ENCODE measurements around the gene EDRF1. TPM values are rescaled to one million over a fixed set of nuclear protein-coding genes. Genes with fewer than 3 reads are reported as not detected.

Gene EDRF1
- total RNA-seq, 2 donors from 2014 or later, result 22.4 to 29.8 TPM

DNA sequence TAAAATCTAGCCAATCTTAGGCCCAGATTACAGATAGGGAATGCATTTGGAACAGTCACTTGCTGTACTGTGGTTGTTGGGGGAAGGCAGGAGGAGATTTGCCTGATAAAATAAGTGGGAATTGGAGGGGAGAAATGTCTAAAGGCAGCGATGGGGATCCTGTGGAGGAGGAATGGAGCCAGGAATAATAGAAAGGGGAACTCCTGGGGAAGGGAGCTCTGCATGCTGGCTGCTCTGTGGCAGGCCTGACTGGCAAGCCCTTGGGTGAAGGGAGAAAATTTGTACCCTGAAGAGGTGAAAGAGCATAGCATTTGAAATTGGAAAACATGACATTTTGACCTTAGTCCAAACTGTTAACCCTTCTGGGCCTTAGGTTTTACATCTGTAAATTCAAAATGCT, 42.5 kb downstream of the EDRF1 start:
- Histone ChIP-seq H3K27me3 (no peaks in the 10 kb centered on the region), H3K9me3 (no peaks in the 10 kb centered on the region), H3K36me3 (replicated peaks in 1 of 2; ENCODE audit: insufficient read depth in 1 of 2, low read depth in 2 of 2) (peaks cover 0 to 29% of the 10 kb centered on the region in 2 donors), H3K4me3 (no peak overlapping the region), H3K27ac (no peak overlapping the region), H3K4me1 (peaks cover 13% of the 10 kb centered on the region)
- no peak for TF ChIP-seq POLR2A (IDR thresholded peaks at IDR 0.05)
- TF ChIP-seq, protein P1, sequence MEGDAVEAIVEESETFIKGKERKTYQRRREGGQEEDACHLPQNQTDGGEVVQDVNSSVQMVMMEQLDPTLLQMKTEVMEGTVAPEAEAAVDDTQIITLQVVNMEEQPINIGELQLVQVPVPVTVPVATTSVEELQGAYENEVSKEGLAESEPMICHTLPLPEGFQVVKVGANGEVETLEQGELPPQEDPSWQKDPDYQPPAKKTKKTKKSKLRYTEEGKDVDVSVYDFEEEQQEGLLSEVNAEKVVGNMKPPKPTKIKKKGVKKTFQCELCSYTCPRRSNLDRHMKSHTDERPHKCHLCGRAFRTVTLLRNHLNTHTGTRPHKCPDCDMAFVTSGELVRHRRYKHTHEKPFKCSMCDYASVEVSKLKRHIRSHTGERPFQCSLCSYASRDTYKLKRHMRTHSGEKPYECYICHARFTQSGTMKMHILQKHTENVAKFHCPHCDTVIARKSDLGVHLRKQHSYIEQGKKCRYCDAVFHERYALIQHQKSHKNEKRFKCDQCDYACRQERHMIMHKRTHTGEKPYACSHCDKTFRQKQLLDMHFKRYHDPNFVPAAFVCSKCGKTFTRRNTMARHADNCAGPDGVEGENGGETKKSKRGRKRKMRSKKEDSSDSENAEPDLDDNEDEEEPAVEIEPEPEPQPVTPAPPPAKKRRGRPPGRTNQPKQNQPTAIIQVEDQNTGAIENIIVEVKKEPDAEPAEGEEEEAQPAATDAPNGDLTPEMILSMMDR (IDR thresholded peaks at IDR 0.05), result no peak
- ATAC-seq (no peak), DNase-seq (no peak)
- intact Hi-C loops (cut with DNase I), result no loop called here
- 75 to 78% methylated on average over 1 of the region's 1 CpG for WGBS, 2 donors

- Histone ChIP-seq H3K27ac (no peak overlapping the region), H3K4me3 (no peak overlapping the region)
These were observed 43.5 kb downstream of the EDRF1 start for GRCh38 chr10:125762692-125763648.

GRCh38 chr10:125765835-125766234, 46.3 kb downstream of the EDRF1 start:
- 90 to 98% methylated on average over 2 of the region's 2 CpGs for WGBS, 2 donors
- Histone ChIP-seq H3K9me3 (no peaks in the 10 kb centered on the region), H3K27me3 (no peaks in the 10 kb centered on the region), H3K4me1 (peaks cover 18% of the 10 kb centered on the region), H3K27ac (peak overlapping the region in 1 of 4 donors; percentile 19), H3K4me3 (no peak overlapping the region), H3K36me3 (replicated peaks in 1 of 2; ENCODE audit: insufficient read depth in 1 of 2, low read depth in 2 of 2) (peaks cover 0 to 17% of the 10 kb centered on the region in 2 donors)
- no peak for TF ChIP-seq POLR2A (IDR thresholded peaks at IDR 0.05)
- TF ChIP-seq, protein P1 (IDR thresholded peaks at IDR 0.05), result no peak
- ATAC-seq (no peak), DNase-seq (no peak)
- intact Hi-C loops (cut with DNase I), result no loop called here

More at GRCh38 chr10:125762692-125763648, 43.5 kb downstream of the EDRF1 start:
- WGBS, 2 donors, result 92 to 94% methylated on average over 24 of the region's 24 CpGs
- Histone ChIP-seq H3K36me3 (replicated peaks in 1 of 2; ENCODE audit: insufficient read depth in 1 of 2, low read depth in 2 of 2) (peaks cover 0 to 27% of the 10 kb centered on the region in 2 donors), H3K9me3 (no peaks in the 10 kb centered on the region), H3K27me3 (no peaks in the 10 kb centered on the region), H3K4me1 (peaks cover 18% of the 10 kb centered on the region)
- DNase-seq (no peak), ATAC-seq (no peak)
- intact Hi-C loops (cut with DNase I), result no loop called here
- TF ChIP-seq, protein P1 (IDR thresholded peaks at IDR 0.05), result no peak
- no peak for TF ChIP-seq POLR2A (IDR thresholded peaks at IDR 0.05)

- peak; percentile 38 for ATAC-seq
- peaks cover 0 to 17% of the 10 kb centered on the region in 2 donors for H3K36me3 ChIP-seq (replicated peaks in 1 of 2; ENCODE audit: insufficient read depth in 1 of 2, low read depth in 2 of 2)
- H3K4me1 ChIP-seq, result peaks cover 18% of the 10 kb centered on the region
- WGBS, 2 donors, result 27 to 29% methylated on average over 4 of the region's 4 CpGs
- no peaks in the 10 kb centered on the region for H3K9me3 ChIP-seq
- DNase-seq, result no peak
- peak overlapping the region in 1 of 4 donors; percentile 19 for H3K27ac ChIP-seq
- H3K4me3 ChIP-seq, result no peak overlapping the region
- no peak for TF ChIP-seq POLR2A (IDR thresholded peaks at IDR 0.05)
- TF ChIP-seq, protein P1 (IDR thresholded peaks at IDR 0.05), result no peak
- intact Hi-C loops (cut with DNase I), result no loop called here
- H3K27me3 ChIP-seq, result no peaks in the 10 kb centered on the region
These were observed 47.0 kb downstream of the EDRF1 start for GRCh38 chr10:125766511-125766910.
